MCF 10A (cell line): ENCODE data around the gene ACR. TPM values are rescaled to one million over a fixed set of nuclear protein-coding genes. Genes with fewer than 3 reads are reported as not detected.

Source experiments
- BruUV-seq: library from RNA; stranded (reverse); fragments of 400-500 nt; replicated peaks from 2 replicates; lab custom pipeline; 2021; lab: Mats Ljungman, UMichigan
- CTCF ChIA-PET: fragments of 300-600 bp; sonication (Branson Sonifier 250); formaldehyde crosslinking; extraction: SDS; loops from one replicate; lab custom pipeline; 2021; ENCODE audit warnings: antibody characterized with exemption, inconsistent platforms; lab: Yijun Ruan, JAX
- POLR2A ChIA-PET: fragments of 300-600, 350-650 bp; sonication (Branson Sonifier 250); formaldehyde crosslinking; extraction: SDS; loops from one replicate; lab custom pipeline; 2020; ENCODE audit warnings: antibody characterized with exemption, inconsistent platforms; lab: Yijun Ruan, JAX
- DNase-seq: peaks from one replicate; pipeline ENCODE4 v3.0.0-alpha.2; 2018; ENCODE audit not compliant: unreplicated experiment
- H3K27ac Mint-ChIP-seq: one replicate; pipeline ENCODE4 v1.8.0; 2022; ENCODE audit warnings: mild to moderate bottlenecking, low read depth, mixed read lengths; ENCODE audit not compliant: unreplicated experiment
- H3K27me3 Mint-ChIP-seq: one replicate; pipeline ENCODE4 v1.8.0; 2022; ENCODE audit warnings: mixed read lengths; ENCODE audit not compliant: insufficient read depth, unreplicated experiment
- H3K36me3 Mint-ChIP-seq: one replicate; pipeline ENCODE4 v1.8.0; 2022; ENCODE audit warnings: mild to moderate bottlenecking, moderate library complexity, mixed read lengths; ENCODE audit not compliant: insufficient read depth, unreplicated experiment
- H3K4me1 Mint-ChIP-seq: one replicate; pipeline ENCODE4 v1.8.0; 2022; ENCODE audit warnings: mixed read lengths; ENCODE audit not compliant: insufficient read depth, unreplicated experiment
- H3K4me3 Mint-ChIP-seq: one replicate; pipeline ENCODE4 v1.8.0; 2022; ENCODE audit warnings: mild to moderate bottlenecking, moderate library complexity, mixed read lengths; ENCODE audit not compliant: unreplicated experiment
- H3K9me3 Mint-ChIP-seq: one replicate; pipeline ENCODE4 v1.8.0; 2022; ENCODE audit warnings: mixed read lengths; ENCODE audit not compliant: unreplicated experiment
- intact Hi-C: fragments of 100-400 bp; cut with micrococcal nuclease; formaldehyde crosslinking; loops from 2 replicates; pipeline ENCODE4 v1.14.1; 2022
- total RNA-seq: library from RNA; stranded (reverse); gene quantifications from 2 replicates; pipeline ENCODE4 v1.2.3, GENCODE V29; 2022
- TF ChIP-seq, protein P1 (sequence below): fragments of 200-600 bp; IDR thresholded peaks from one replicate; pipeline ENCODE4 v1.8.0; 2022; ENCODE audit warnings: antibody characterized with exemption, mild to moderate bottlenecking; ENCODE audit not compliant: unreplicated experiment

The ACR gene
- total RNA-seq, 1 experiment from 2014 or later, result not detected

- no peak overlapping the region for H3K27ac Mint-ChIP-seq
- no TSS peak for BruUV-seq
- ChIA-PET CTCF (interaction anchor here (1.1 to 2.0 kb wide), 2 partner anchors 8 to 79 kb away, joined by 4 to 8 read pairs; no protein-coding TSS in a partner anchor), POLR2A (no interaction called here)
- H3K4me3 Mint-ChIP-seq, result peak overlapping the region; percentile 69
- intact Hi-C loops, result no loop called here
- no peaks in the 10 kb centered on the region for H3K36me3 Mint-ChIP-seq
- H3K4me1 Mint-ChIP-seq, result no peaks in the 10 kb centered on the region
- TF ChIP-seq, protein P1, sequence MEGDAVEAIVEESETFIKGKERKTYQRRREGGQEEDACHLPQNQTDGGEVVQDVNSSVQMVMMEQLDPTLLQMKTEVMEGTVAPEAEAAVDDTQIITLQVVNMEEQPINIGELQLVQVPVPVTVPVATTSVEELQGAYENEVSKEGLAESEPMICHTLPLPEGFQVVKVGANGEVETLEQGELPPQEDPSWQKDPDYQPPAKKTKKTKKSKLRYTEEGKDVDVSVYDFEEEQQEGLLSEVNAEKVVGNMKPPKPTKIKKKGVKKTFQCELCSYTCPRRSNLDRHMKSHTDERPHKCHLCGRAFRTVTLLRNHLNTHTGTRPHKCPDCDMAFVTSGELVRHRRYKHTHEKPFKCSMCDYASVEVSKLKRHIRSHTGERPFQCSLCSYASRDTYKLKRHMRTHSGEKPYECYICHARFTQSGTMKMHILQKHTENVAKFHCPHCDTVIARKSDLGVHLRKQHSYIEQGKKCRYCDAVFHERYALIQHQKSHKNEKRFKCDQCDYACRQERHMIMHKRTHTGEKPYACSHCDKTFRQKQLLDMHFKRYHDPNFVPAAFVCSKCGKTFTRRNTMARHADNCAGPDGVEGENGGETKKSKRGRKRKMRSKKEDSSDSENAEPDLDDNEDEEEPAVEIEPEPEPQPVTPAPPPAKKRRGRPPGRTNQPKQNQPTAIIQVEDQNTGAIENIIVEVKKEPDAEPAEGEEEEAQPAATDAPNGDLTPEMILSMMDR, result no peak
- H3K9me3 Mint-ChIP-seq, result no peaks in the 10 kb centered on the region
- H3K27me3 Mint-ChIP-seq, result no peaks in the 10 kb centered on the region
- DNase-seq, result no peak
Observed at GRCh38 chr22:50699001-50699755, 38.8 kb upstream of the ACR start.

DNA sequence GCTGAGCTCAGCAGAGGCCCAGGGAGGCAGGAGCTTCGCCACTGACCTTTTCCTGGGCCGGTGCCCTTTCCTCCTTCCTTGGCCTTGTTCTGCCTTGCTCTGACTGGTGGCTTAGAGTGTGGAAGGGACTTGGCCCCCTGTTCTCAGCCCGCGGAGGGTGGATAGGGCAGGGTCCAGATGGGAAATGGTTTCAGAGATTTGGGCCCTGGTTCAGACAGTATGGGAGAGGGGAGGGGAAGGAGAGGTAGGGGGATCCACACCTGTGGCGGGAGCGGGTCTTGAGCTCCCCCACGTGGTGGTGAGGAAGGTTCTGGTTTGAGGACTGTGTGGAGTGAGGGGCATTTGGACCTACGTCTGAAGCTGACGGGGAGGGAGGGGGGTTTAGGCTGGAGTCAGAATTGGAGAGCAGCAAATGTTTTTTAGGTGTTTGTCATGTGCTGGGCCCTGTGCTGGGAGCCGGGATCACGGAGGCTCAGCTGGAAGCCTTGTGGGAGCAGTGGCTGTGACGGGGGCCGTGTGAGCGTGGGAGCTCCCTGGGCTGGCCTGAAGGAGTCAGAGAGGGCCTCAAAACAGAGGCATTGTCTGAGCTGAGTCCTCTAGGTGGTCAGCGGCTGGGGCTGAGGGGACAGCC lies 38.1 kb upstream of the ACR start:
- Mint-ChIP-seq H3K27ac (no peak overlapping the region), H3K4me3 (no peak overlapping the region), H3K36me3 (no peaks in the 10 kb centered on the region), H3K9me3 (no peaks in the 10 kb centered on the region), H3K27me3 (no peaks in the 10 kb centered on the region), H3K4me1 (no peaks in the 10 kb centered on the region)
- TF ChIP-seq, protein P1, result no peak
- no TSS peak for BruUV-seq
- intact Hi-C loops, result no loop called here
- ChIA-PET CTCF (interaction anchor here (0.6 to 2.0 kb wide), 3 partner anchors 8 to 250 kb away, joined by 3 to 8 read pairs (median 4); no protein-coding TSS in a partner anchor), POLR2A (no interaction called here)
- no peak for DNase-seq

DNA sequence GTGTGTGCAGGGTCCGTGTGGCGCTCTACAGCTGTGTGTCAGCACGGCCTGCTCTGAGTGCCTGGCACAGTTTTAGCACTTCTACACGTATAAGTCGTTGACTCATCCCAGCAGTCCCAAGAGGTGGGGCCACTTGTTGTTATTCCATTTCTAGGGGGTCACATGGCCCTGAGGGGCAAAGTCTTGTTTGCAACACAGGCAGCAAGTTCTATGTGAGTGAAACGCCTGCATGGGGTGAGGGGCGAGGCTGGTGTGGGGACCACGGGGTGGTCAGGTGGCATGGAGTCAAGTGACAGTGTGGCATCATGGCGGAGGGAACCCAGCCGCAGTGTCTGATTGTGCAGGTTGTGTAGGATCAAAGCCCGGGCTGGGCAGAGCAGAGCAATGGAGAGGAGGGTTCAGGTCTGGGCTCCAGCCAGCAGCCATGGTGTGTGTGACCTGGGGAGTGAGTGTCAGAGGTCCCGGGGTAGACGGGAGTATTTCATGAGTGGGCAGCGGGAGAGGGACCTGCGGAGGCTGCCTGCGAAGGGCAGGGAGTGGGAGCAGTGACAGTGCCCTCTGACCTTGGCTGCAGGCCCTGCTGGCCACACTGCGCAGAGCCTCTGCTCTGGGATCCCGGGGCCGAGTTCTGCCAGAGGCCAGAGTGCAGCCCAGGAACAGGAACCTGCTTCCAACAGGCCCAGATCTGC lies 37.5 kb upstream of the ACR start:
- Mint-ChIP-seq H3K9me3 (no peaks in the 10 kb centered on the region), H3K4me3 (no peak overlapping the region), H3K27me3 (no peaks in the 10 kb centered on the region), H3K27ac (no peak overlapping the region), H3K36me3 (no peaks in the 10 kb centered on the region), H3K4me1 (no peaks in the 10 kb centered on the region)
- BruUV-seq, result no TSS peak
- TF ChIP-seq, protein P1, result no peak
- no peak for DNase-seq
- intact Hi-C loops, result no loop called here
- POLR2A ChIA-PET, result no interaction called here
- CTCF ChIA-PET, result interaction anchor here (0.6 to 1.1 kb wide), 3 partner anchors 9 to 251 kb away, joined by 3 to 8 read pairs (median 4); no protein-coding TSS in a partner anchor

GRCh38 chr22:50701076-50701419 lies 37.0 kb upstream of the ACR start:
- POLR2A ChIA-PET, result no interaction called here
- no peak overlapping the region for H3K27ac Mint-ChIP-seq
- no peaks in the 10 kb centered on the region for H3K4me1 Mint-ChIP-seq
- no peaks in the 10 kb centered on the region for H3K36me3 Mint-ChIP-seq
- H3K4me3 Mint-ChIP-seq, result no peak overlapping the region
- no peaks in the 10 kb centered on the region for H3K9me3 Mint-ChIP-seq
- H3K27me3 Mint-ChIP-seq, result no peaks in the 10 kb centered on the region
- TF ChIP-seq, protein P1, result no peak
- no TSS peak for BruUV-seq
- no peak for DNase-seq
- CTCF ChIA-PET, result interaction anchor here (1.0 kb wide), 1 partner anchor 10 kb away, joined by 4 read pairs; no protein-coding TSS in a partner anchor
- intact Hi-C loops, result no loop called here
